GM10266 (cell line): Measurements from ENCODE around the gene NUTM2G.
"Not testable (repeated sequence)": the region's sequence is repeated elsewhere in the genome, so short reads cannot be mapped to it uniquely, and the experiment has no call there.

Experiments
- DNase-seq: peaks from one replicate; pipeline ENCODE4 v3.0.0; 2012; ENCODE audit errors: extremely low spot score
- CTCF ChIP-seq: IDR thresholded peaks from 2 replicates; pipeline ENCODE4 v1.5.1; 2012; ENCODE audit warnings: mild to moderate bottlenecking, low read depth; ENCODE audit not compliant: control insufficient read depth, insufficient read depth; ENCODE audit errors: missing control alignments

NUTM2G gene

GRCh38 chr9:96928543-96928942 is at the start of gene NUTM2G:
NUTM2G (plus strand) TSS chr9:96928843; CDS start chr9:96929025, 182 bp downstream.
- DNase-seq, result not testable (repeated sequence)

GRCh38 chr9:96883922-96884321 is 44.7 kb upstream of the NUTM2G start:
- DNase-seq, result no peak
- TF ChIP-seq CTCF, result no peak

- no peak for TF ChIP-seq CTCF
- DNase-seq, result no peak
Measured at GRCh38 chr9:96884443-96884842, 44.2 kb upstream of the NUTM2G start.

- DNase-seq, result no peak
- TF ChIP-seq CTCF, result no peak
Measured at GRCh38 chr9:96885424-96885823, 43.2 kb upstream of the NUTM2G start.

GRCh38 chr9:96888591-96888990 is 40.1 kb upstream of the NUTM2G start:
- TF ChIP-seq CTCF, result no peak

GRCh38 chr9:96892131-96892530 is 36.5 kb upstream of the NUTM2G start:
- DNase-seq, result no peak
- no peak for TF ChIP-seq CTCF

More at GRCh38 chr9:96888591-96888990, 40.1 kb upstream of the NUTM2G start:
- no peak for DNase-seq

GRCh38 chr9:96900010-96900409 is 28.6 kb upstream of the NUTM2G start:
- DNase-seq, result not testable (repeated sequence)

- DNase-seq, result not testable (repeated sequence)
Measured at GRCh38 chr9:96904947-96905722, 23.5 kb upstream of the NUTM2G start.

- not testable (repeated sequence) for DNase-seq
Measured at GRCh38 chr9:96908479-96908878, 20.2 kb upstream of the NUTM2G start.

GRCh38 chr9:96915539-96915938 is 13.1 kb upstream of the NUTM2G start:
- not testable (repeated sequence) for DNase-seq

- not testable (repeated sequence) for DNase-seq
Measured at GRCh38 chr9:96916531-96916930, 12.1 kb upstream of the NUTM2G start.

GRCh38 chr9:96918550-96918949 is 10.1 kb upstream of the NUTM2G start:
- DNase-seq, result not testable (repeated sequence)

GRCh38 chr9:96920803-96921202 is 7.8 kb upstream of the NUTM2G start:
- DNase-seq, result not testable (repeated sequence)

GRCh38 chr9:96925587-96925986 is 3.1 kb upstream of the NUTM2G start:
- DNase-seq, result not testable (repeated sequence)

- DNase-seq, result not testable (repeated sequence)
Measured at GRCh38 chr9:96931665-96932064, 3.0 kb downstream of the NUTM2G start.
